ENCODE measurements around the gene GALNT7.

GRCh38 chr4:173211222-173211621 lies 42.6 kb downstream of the GALNT7 start:
- TF ChIP-seq CTCF (conservative IDR thresholded peaks at IDR 0.05; ENCODE audit: low read depth, low read length), result no peak
- TF ChIP-seq EZH2phosphoT487 (IDR thresholded peaks at IDR 0.05; ENCODE audit: borderline replicate concordance, low read length), result no peak

Measured in PC-3 (cell line).